HG03135 (cell line): ENCODE data around the gene HORMAD2.

Experiments used
- ATAC-seq: cut with Tn5 transposase; IDR thresholded peaks from one replicate; pipeline ENCODE4 v1.9.1; 2021; ENCODE audit warnings: mild to moderate bottlenecking, moderate library complexity; ENCODE audit not compliant: unreplicated experiment

HORMAD2 gene

DNA sequence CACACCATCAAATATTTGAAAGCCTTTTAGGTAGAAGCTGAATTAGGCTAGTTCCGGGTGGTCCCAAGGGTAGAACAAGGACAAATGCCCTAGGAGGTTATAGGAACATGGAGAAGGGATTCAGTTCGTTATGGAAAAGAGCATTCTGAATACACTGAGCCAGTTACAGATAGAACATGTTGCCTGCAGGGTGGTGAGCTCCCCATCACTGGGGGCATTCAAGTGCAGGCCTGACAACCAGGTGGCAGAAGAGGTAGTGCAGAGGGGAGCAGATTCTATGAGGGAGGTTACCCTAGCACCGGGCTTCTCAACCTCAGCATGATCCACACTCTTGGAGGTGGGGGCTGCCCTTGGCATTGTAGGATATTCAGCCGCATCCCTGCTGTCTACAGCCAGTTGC, 142.1 kb downstream of the HORMAD2 start:
- ATAC-seq, result no peak

GRCh38 chr22:30223303-30223702, 143.0 kb downstream of the HORMAD2 start:
- no peak for ATAC-seq

- no peak for ATAC-seq
These were observed 144.0 kb downstream of the HORMAD2 start for GRCh38 chr22:30224161-30224857.

GRCh38 chr22:30225220-30225927, 145.1 kb downstream of the HORMAD2 start:
- no peak for ATAC-seq

- ATAC-seq, result no peak
These were observed 146.0 kb downstream of the HORMAD2 start for GRCh38 chr22:30226192-30226832.
